Measurements from ENCODE around the gene CLDN34. TPM values are rescaled to one million over a fixed set of nuclear protein-coding genes. Genes with fewer than 3 reads are reported as not detected.

CLDN34 gene
- not detected for total RNA-seq
- not detected for polyA plus RNA-seq
- long read RNA-seq, donor 1 = 0 reads
- long read RNA-seq, donor 2 = 0 reads
- long read RNA-seq, donor 3 = 0 reads

GRCh38 chrX:9966775-9967408, at the start of gene CLDN34:
Gene CLDN34 (plus strand): TSS chrX:9967358. CDS start chrX:9967358, 0 bp downstream.
- DNase-seq = no peak
- no peak for ATAC-seq
- TF ChIP-seq CTCF (IDR thresholded peaks at IDR 0.05) (no peak), POLR2A (IDR thresholded peaks at IDR 0.05) (no peak)
- Histone ChIP-seq H3K9me3 (peaks cover 0 to 4% (median 0%) of the 10 kb centered on the region in 12 donors), H3K27me3 (no peaks in the 10 kb centered on the region), H3K4me1 (no peaks in the 10 kb centered on the region), H3K36me3 (no peaks in the 10 kb centered on the region), H3K4me3 (no peak within 1 kb of the TSS), H3K27ac (no peak within 1 kb of the TSS)
- WGBS, 4 donors = 85 to 95% (median 92%) methylated on average over 15 to 16 of the region's 16 CpGs
- intact Hi-C loops (cut with DNase I) = no loop called here

- peaks cover 0 to 6% (median 0%) of the 10 kb centered on the region in 12 donors for H3K9me3 ChIP-seq
- ATAC-seq (no peak), DNase-seq (no peak)
- no peak overlapping the region for H3K4me3 ChIP-seq
- 78 to 92% (median 84%) methylated on average over 5 of the region's 5 CpGs for WGBS, 4 donors
- H3K36me3 ChIP-seq = no peaks in the 10 kb centered on the region
- H3K27me3 ChIP-seq = peaks cover 0 to 27% (median 0%) of the 10 kb centered on the region in 9 donors
- TF ChIP-seq POLR2A (IDR thresholded peaks at IDR 0.05) = no peak
- TF ChIP-seq CTCF (IDR thresholded peaks at IDR 0.05) = no peak
- H3K27ac ChIP-seq = no peak overlapping the region
- H3K4me1 ChIP-seq = no peaks in the 10 kb centered on the region
- intact Hi-C loops (cut with DNase I) = no loop called here
These were observed 49.3 kb upstream of the CLDN34 start for GRCh38 chrX:9917861-9918260.

GRCh38 chrX:9919632-9920172, 47.5 kb upstream of the CLDN34 start:
- H3K36me3 ChIP-seq = no peaks in the 10 kb centered on the region
- H3K27ac ChIP-seq = no peak overlapping the region
- TF ChIP-seq POLR2A (IDR thresholded peaks at IDR 0.05) = no peak
- intact Hi-C loops (cut with DNase I) = no loop called here
- H3K27me3 ChIP-seq = peaks cover 0 to 28% (median 0%) of the 10 kb centered on the region in 9 donors
- H3K4me1 ChIP-seq = no peaks in the 10 kb centered on the region
- peaks cover 0 to 6% (median 0%) of the 10 kb centered on the region in 12 donors for H3K9me3 ChIP-seq
- WGBS, 4 donors = 71 to 96% (median 83%) methylated on average over 3 of the region's 3 CpGs
- no peak for ATAC-seq
- H3K4me3 ChIP-seq = no peak overlapping the region
- DNase-seq = no peak

- Histone ChIP-seq H3K4me3 (no peak overlapping the region), H3K9me3 (peaks cover 0 to 6% (median 0%) of the 10 kb centered on the region in 12 donors), H3K36me3 (no peaks in the 10 kb centered on the region), H3K4me1 (no peaks in the 10 kb centered on the region), H3K27ac (no peak overlapping the region), H3K27me3 (peaks cover 0 to 21% (median 0%) of the 10 kb centered on the region in 9 donors)
- no peak for TF ChIP-seq CTCF (IDR thresholded peaks at IDR 0.05)
- TF ChIP-seq POLR2A (IDR thresholded peaks at IDR 0.05) = no peak
- ATAC-seq (no peak), DNase-seq (no peak)
- 84 to 96% (median 90%) methylated on average over 5 of the region's 5 CpGs for WGBS, 4 donors
- intact Hi-C loops (cut with DNase I) = no loop called here
These were observed 45.8 kb upstream of the CLDN34 start for GRCh38 chrX:9921407-9921806.
